B cell (primary cell): ENCODE measurements around the gene RPP14. TPM values are rescaled to one million over a fixed set of nuclear protein-coding genes. Genes with fewer than 3 reads are reported as not detected.
A peak's percentile ranks its signal among the peaks of the same experiment; 100 is the strongest.

Experiments
- ATAC-seq: fragments of 200-7000 bp; cut with Tn5 transposase; one replicate; pipeline ENCODE4 v1.10.0; 2021; ENCODE audit warnings: low read depth, mild to moderate bottlenecking, moderate number of reproducible peaks, moderate library complexity
- CTCF ChIA-PET: fragments of 350-600 bp; sonication (Branson Sonifier 250); formaldehyde crosslinking; loops from one replicate; lab custom pipeline; 2021; ENCODE audit warnings: antibody characterized with exemption, inconsistent platforms; lab: Charles Lee
- POLR2A ChIA-PET: fragments of 350-600 bp; sonication (Branson Sonifier 250); formaldehyde crosslinking; loops from one replicate; lab custom pipeline; 2021; ENCODE audit warnings: antibody characterized with exemption; lab: Charles Lee
- DNase-seq: peaks from one replicate; pipeline ENCODE4 v3.0.0; 2013
- H2AFZ ChIP-seq: 2 replicates; pipeline ENCODE4 v1.6.1; 2012; ENCODE audit warnings: mild to moderate bottlenecking, low read depth, low read length; ENCODE audit not compliant: insufficient read depth, poor library complexity, severe bottlenecking
- H3K27ac ChIP-seq, 2 donors: 1 replicate in 1 of 2; 2 replicates in 1 of 2; pipeline ENCODE4 v1.5.1; 2012 to 2013; ENCODE audit warnings: low read length in 2 of 2, mild to moderate bottlenecking in 2 of 2, moderate library complexity in 1 of 2
- H3K27me3 ChIP-seq, 4 experiments: fragments of 200-600 bp in 1 of 4; sonication (generic) in 1 of 4; replicated peaks in 1 of 4; 1 replicate in 2 of 4; 2 replicates in 2 of 4; pipeline versions ENCODE4 v1.6.1 to v1.7.0; 2013 to 2016; ENCODE audit warnings: low read length in 3 of 4, mild to moderate bottlenecking in 2 of 4, mixed read lengths in 1 of 4, moderate library complexity in 1 of 4; ENCODE audit not compliant: insufficient read depth in 4 of 4, control insufficient read depth in 3 of 4; ENCODE audit errors: control extremely low read depth in 1 of 4
- H3K36me3 ChIP-seq, 2 experiments: replicated peaks in 1 of 2; 1 replicate in 1 of 2; 2 replicates in 1 of 2; pipeline versions ENCODE4 v1.6.1 to v1.7.1; 2013; ENCODE audit warnings: low read length in 1 of 2; ENCODE audit not compliant: insufficient read depth in 2 of 2, control insufficient read depth in 1 of 2; ENCODE audit errors: control extremely low read depth in 1 of 2, extremely low read depth in 1 of 2
- H3K4me1 ChIP-seq, 2 donors: fragments of 200-600 bp in 1 of 2; sonication (generic) in 1 of 2; 1 replicate in 1 of 2; 2 replicates in 1 of 2; pipeline versions ENCODE4 v1.5.1 to v1.6.1; 2013 to 2017; ENCODE audit warnings: low read length in 2 of 2; ENCODE audit not compliant: control insufficient read depth in 2 of 2, insufficient read depth in 2 of 2
- H3K4me2 ChIP-seq: replicated peaks from 2 replicates; pipeline ENCODE3; 2012; ENCODE audit warnings: mild to moderate bottlenecking, low read depth, low read length; ENCODE audit not compliant: poor library complexity, severe bottlenecking
- H3K4me3 ChIP-seq, 5 experiments: fragments of 200-600 bp in 1 of 5; sonication (generic) in 1 of 5; 1 replicate in 3 of 5; 2 replicates in 2 of 5; pipeline versions ENCODE4 v1.5.1 to v1.7.0; 2011 to 2016; ENCODE audit warnings: low read length in 4 of 5, mild to moderate bottlenecking in 4 of 5, low read depth in 2 of 5, control low read depth in 1 of 5, moderate library complexity in 1 of 5; ENCODE audit not compliant: insufficient read depth in 1 of 5; ENCODE audit errors: control extremely low read depth in 1 of 5, extremely low read depth in 1 of 5
- H3K79me2 ChIP-seq: fragments of 200-600 bp; sonication (generic); one replicate; pipeline ENCODE4 v1.6.0; 2016; ENCODE audit warnings: low read length; ENCODE audit not compliant: control insufficient read depth, insufficient read depth
- H3K9ac ChIP-seq: fragments of 200-600 bp; sonication (generic); 2 replicates; pipeline ENCODE4 v1.6.1; 2017; ENCODE audit warnings: mild to moderate bottlenecking, low read length, moderate library complexity
- H3K9me3 ChIP-seq, 3 donors: one replicate each; pipeline versions ENCODE4 v1.6.1 to v1.7.1; 2013; ENCODE audit warnings: low read length in 2 of 3; ENCODE audit not compliant: control insufficient read depth in 2 of 3, insufficient read depth in 1 of 3; ENCODE audit errors: control extremely low read depth in 1 of 3
- H4K20me1 ChIP-seq: 2 replicates; pipeline ENCODE4 v1.6.0; 2012; ENCODE audit warnings: mild to moderate bottlenecking, low read length; ENCODE audit not compliant: insufficient read depth, control insufficient read depth, poor library complexity, severe bottlenecking
- H3K27ac Mint-ChIP-seq: one replicate; pipeline ENCODE4 v1.8.0; 2021; ENCODE audit warnings: mixed read lengths
- H3K27me3 Mint-ChIP-seq: one replicate; pipeline ENCODE4 v1.8.0; 2021; ENCODE audit warnings: mixed read lengths
- H3K4me1 Mint-ChIP-seq: one replicate; pipeline ENCODE4 v1.8.0; 2021; ENCODE audit warnings: mixed read lengths
- H3K4me3 Mint-ChIP-seq: one replicate; pipeline ENCODE4 v1.8.0; 2021; ENCODE audit warnings: mixed read lengths
- H3K9me3 Mint-ChIP-seq: one replicate; pipeline ENCODE4 v1.8.0; 2022; ENCODE audit warnings: mixed read lengths; ENCODE audit not compliant: insufficient read depth
- CTCF ChIP-seq: fragments of 200-600 bp; IDR thresholded peaks from one replicate; pipeline ENCODE4 v1.8.0; 2022; ENCODE audit warnings: antibody characterized with exemption, mild to moderate bottlenecking
- EZH2 ChIP-seq: IDR thresholded peaks from 2 replicates; pipeline ENCODE4 v1.6.1; 2012; ENCODE audit warnings: borderline replicate concordance, low read depth, mild to moderate bottlenecking, moderate library complexity, low read length; ENCODE audit not compliant: insufficient read depth, poor library complexity, severe bottlenecking
- WGBS: methylation state at CpG from one replicate; pipeline ENCODE4 v1.1.5; 2013; ENCODE audit warnings: missing lambda C conversion rate; ENCODE audit not compliant: insufficient coverage; 5-methylcytosine and 5-hydroxymethylcytosine counted together
- intact Hi-C: fragments of 100-400 bp; cut with micrococcal nuclease; formaldehyde crosslinking; loops from one replicate; pipeline ENCODE4 v1.10.0; 2022
- polyA plus RNA-seq: library from polyadenylated mRNA; depleted of rRNA; stranded (reverse); fragments of >200 nt; gene quantifications from 2 replicates; pipeline ENCODE4 v1.2.3, GENCODE V29; 2012
- total RNA-seq, 2 donors: library from RNA; stranded (reverse); fragments of 120-200 nt in 1 of 2; gene quantifications; 1 replicate in 1 of 2; 2 replicates in 1 of 2; pipeline versions ENCODE4 v1.2.3 to v1.2.4, GENCODE V29; 2013 to 2022

The RPP14 gene
- total and polyA plus RNA-seq, 2 donors (not counting 1 experiment from before 2014, with no cell fraction given) = 4.7 to 17.9 TPM

GRCh38 chr3:58358808-58359207, 52.8 kb downstream of the RPP14 start:
- Histone ChIP-seq H3K27ac (peak overlapping the region; percentile 7 to 97), H3K4me2 (no peak overlapping the region), H4K20me1 (peaks cover 9% of the 10 kb centered on the region), H3K27me3 (no peaks in the 10 kb centered on the region), H3K36me3 (peaks cover 0 to 8% of the 10 kb centered on the region in 2 experiments), H3K4me3 (no peak overlapping the region), H2AFZ (no peak overlapping the region), H3K9ac (no peak overlapping the region), H3K79me2 (peaks cover 100% of the 10 kb centered on the region), H3K4me1 (peaks cover 61 to 69% of the 10 kb centered on the region in 2 donors), H3K9me3 (no peaks in the 10 kb centered on the region)
- H3K27me3 Mint-ChIP-seq = no peaks in the 10 kb centered on the region
- no peaks in the 10 kb centered on the region for H3K9me3 Mint-ChIP-seq
- no peak overlapping the region for H3K4me3 Mint-ChIP-seq
- no peak for DNase-seq
- ChIA-PET CTCF (interaction anchor here (0.7 to 1.4 kb wide), 5 partner anchors 9 to 57 kb away, joined by 3 to 6 read pairs (median 3); partner anchors contain the start of gene PXK), POLR2A (no interaction called here)
- TF ChIP-seq CTCF (no peak), EZH2 (no peak)
- intact Hi-C loops = loop anchor here (5.0 kb wide), 2 partner anchors 37 to 43 kb away; no protein-coding TSS in a partner anchor
- no CpG with 5 or more reads among the region's 4 CpGs for WGBS
- H3K4me1 Mint-ChIP-seq = peaks cover 69% of the 10 kb centered on the region
- H3K27ac Mint-ChIP-seq = peak overlapping the region; percentile 100
- ATAC-seq = no peak

DNA sequence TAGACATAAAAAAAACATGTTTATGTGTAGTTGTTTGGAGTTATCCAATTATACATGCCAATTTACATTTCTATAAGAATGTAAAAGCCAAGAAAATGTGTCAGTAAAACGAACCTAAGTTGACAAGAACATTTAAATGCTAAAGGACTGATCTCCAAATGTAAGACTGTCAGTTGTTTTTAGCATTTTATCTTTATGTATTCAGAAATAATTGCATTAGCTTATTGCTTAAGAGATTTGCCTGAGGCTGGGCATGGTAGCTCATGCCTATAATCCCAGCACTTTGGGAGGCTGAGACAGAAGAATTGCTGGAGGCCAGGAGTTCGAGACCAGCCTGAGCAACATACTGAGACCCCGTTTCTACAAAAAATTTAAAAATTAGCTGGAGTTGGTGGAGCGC, 53.6 kb downstream of the RPP14 start:
- ChIA-PET POLR2A (no interaction called here), CTCF (interaction anchor here (1.0 to 1.4 kb wide), 5 partner anchors 10 to 56 kb away, joined by 3 to 6 read pairs (median 3); partner anchors contain the start of genes HTD2 and PXK)
- ATAC-seq = no peak
- Mint-ChIP-seq H3K4me1 (peaks cover 66% of the 10 kb centered on the region), H3K27ac (peak overlapping the region; percentile 32), H3K4me3 (no peak overlapping the region), H3K9me3 (no peaks in the 10 kb centered on the region), H3K27me3 (no peaks in the 10 kb centered on the region)
- peaks cover 100% of the 10 kb centered on the region for H3K79me2 ChIP-seq
- H3K27ac ChIP-seq = no peak overlapping the region
- 100% methylated on average over 3 of the region's 4 CpGs for WGBS
- H3K4me1 ChIP-seq = peaks cover 61 to 68% of the 10 kb centered on the region in 2 donors
- DNase-seq = no peak
- H3K9me3 ChIP-seq = no peaks in the 10 kb centered on the region
- TF ChIP-seq EZH2 = no peak
- TF ChIP-seq CTCF = no peak
- H3K27me3 ChIP-seq = no peaks in the 10 kb centered on the region
- no peak overlapping the region for H3K9ac ChIP-seq
- H4K20me1 ChIP-seq = peaks cover 9% of the 10 kb centered on the region
- intact Hi-C loops = loop anchor here (5.0 kb wide), 2 partner anchors 37 to 43 kb away; no protein-coding TSS in a partner anchor
- H2AFZ ChIP-seq = no peak overlapping the region
- no peak overlapping the region for H3K4me2 ChIP-seq
- no peak overlapping the region for H3K4me3 ChIP-seq
- H3K36me3 ChIP-seq = peaks cover 0 to 8% of the 10 kb centered on the region in 2 experiments
